Nucleus accumbens (tissue), 56 donors: ENCODE data around the gene HSF2BP.
"Not testable (repeated sequence)": the region's sequence is repeated elsewhere in the genome, so short reads cannot be mapped to it uniquely, and the experiment has no call there.

Source experiments
- DNase-seq, 56 donors: peaks; one replicate each; lab custom pipeline; 2025; lab: John Stamatoyannopoulos, UW

HSF2BP gene

DNA sequence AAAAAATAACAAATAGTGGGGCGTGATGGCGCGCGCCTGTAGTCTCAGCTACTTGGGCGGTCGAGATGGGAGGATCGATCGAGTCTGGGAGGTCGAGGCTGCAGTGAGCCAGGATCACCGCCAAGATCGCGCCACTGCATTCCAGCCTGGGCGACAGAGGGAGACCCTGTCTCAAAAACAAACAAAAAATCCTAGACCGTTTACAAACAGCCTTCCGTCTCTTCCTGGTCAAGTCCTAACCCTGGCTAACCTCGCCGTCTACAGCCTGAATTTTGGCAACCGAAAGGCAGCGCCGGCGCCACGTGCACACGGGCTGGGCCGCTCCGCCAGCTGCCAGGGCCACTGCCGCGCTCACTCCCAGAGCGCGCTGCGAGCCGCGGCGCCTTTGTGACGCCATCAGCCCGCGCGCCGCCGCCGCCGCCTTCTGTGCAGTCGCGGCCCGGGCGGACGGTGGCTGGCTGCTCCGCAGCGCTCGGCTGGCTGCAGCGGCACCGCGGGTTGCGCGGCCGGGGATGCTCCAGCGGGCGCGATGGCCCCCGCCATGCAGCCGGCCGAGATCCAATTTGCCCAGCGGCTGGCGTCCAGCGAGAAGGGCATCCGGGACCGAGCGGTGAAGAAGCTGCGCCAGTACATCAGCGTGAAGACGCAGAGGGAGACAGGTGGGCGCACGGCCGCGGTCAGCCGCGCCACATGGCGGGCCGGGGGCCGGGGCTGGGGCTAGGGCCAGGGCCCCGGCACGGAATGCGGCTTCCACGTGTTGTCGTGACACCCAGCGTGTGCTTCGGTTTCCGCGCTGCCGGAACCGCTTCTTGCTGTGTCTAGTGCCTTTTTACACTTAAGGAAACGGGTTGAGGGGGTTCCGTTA is at the start of gene HSF2BP, which contains the start of gene RRP1B:
Gene HSF2BP (minus strand): TSS at position 353 of the 865 bp plus-strand sequence. CDS start 1,392 bp downstream, outside the sequence.
Gene RRP1B (plus strand): TSS at position 425 of the 865 bp plus-strand sequence. CDS start 105 bp downstream, at position 530.
- peak in 52 of 56 donors; percentile 14 to 84 (median 66) for DNase-seq

DNA sequence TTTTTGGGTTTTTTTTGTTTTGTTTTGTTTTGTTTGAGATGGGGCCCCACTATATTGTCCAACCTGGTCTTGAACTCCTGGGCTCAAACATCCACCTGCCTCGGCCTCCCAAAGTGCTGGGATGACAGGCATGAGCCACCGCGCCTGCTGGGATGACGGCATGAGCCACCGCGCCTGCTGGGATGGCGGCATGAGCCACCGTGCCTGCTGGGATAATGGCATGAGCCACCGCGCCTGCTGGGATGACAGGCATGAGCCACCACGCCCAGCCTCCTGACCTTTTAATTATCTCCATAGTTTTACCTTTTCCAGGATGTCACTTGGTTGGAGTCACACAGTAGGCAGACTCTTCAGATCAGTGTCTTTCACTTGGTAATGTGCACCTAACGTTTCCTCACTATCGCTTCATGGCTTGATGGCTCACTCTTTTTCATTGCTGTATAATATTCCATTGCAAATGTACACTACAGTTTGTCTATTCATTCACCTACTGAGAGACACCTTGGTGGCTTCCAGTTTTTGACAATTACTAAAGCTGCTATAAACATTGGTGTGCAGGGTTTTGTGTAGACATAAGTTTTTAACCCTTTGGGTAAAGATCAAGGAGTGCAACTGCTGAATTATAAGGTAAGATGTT is 49.6 kb upstream of the HSF2BP start:
- DNase-seq = no peak

DNA sequence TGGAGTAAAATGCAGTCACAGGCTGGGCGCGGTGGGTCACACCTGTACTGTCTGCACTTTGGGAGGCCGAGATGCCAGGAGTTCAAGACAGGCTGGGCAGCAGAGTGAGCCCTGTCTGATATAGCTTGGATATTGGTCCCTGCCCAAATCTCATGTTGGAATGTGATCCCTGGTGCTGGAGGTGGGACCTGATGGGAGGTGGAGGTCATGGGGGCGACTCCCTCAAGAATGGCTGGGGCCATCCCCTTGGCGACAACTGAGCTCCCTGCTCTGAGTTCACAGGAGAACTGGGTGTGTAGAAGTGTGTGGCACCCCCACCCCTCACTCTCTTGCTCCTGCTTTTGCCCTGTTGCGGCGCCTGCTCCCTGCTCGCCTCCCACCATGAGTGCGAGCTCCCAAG is 48.2 kb upstream of the HSF2BP start:
- DNase-seq = no peak

DNA sequence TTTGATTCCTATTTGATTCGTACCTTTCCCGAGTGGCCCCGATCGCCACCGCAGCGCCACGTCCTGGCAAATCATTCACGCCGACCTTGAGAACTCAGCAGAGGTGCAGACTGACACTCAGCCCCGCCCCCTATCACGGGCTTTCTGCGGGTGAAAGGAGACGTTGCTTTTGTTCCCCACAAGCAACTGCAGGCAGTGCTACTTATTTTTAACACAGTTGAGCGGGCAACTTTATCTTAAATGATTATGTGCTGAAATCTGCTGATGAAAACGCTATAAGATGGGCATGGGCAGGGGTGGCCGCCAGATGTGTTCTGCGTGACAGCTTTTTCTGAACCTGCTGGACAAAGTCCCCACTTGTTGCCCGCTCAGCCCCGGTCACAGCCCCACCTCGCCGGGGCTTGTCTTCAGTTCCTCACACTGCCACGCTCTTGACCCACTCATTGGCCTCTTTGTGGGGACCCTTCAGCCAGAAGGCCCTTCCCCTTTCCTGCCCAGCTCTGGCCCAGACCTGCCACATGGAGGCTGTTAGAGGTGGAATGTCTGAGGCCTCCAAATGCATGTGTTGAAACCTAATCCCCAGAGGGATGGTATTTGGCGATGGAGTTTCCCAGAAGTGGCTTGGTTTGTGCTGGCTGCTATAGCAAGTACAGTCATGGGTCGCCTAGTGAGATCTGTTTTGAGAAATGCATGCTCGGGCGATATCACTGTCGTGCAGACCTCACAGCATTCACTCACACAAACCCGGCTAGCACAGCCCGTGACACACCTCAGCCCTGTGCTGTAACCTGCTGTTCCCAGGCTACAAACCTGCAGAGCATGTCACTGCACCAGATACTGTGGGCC is 44.0 kb upstream of the HSF2BP start:
- DNase-seq = peak in 24 of 56 donors; percentile 19 to 74 (median 39)

DNA sequence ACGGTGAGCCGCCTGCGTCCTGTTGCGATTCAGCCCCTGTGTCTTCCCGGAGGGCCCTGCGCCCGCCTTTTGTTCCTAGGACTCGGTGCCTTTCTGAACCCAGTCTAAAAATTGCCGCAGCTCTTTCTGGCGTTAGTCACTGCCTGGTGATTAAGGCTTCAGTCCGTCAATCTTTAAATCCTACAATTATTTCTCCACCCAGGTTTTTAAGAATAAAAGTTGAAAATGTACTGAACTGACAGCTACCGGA is 43.4 kb upstream of the HSF2BP start:
- DNase-seq = peak in 2 of 56 donors; percentile 54 to 70

DNA sequence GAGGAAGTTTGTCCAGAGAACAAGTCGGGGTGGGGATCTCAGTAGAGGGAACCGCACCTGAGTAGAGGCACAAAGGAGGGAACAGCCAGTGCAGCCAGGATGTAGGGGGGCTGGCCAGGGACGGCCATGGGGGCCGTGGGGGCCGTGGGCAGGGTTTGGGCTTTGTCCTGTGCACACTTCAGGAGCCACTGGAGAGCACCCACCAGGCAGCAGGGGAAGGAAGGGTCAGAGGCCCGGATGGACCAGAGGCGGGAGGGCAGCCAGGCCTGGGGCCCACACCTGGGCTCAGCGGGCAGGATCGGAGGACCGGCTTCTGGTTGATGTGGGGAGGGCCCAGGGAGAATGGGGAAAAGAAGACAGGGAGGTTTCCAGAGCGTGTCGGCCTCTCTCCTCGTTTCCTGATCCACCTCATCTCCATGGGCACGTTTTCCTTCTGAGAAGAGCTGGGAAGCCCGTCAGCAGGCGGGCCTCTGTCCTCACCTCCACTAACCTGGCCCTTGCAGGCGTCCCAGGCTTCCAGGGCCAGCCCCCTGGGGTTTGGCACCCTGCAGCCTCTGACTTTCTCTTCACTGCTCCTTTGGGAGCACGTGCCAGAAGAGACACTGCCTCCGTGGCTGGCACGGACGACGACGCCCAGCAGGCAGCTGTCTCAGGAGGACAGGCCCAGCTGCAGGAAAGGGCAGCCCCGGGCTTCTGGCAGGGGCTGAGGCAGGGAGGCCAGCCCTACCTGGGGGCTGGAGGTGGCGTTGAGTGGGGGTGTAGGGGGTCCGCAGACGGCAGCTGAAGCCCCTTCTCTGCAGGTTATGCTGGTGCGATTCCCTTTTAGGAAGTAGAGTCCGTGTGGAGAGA is 42.9 kb upstream of the HSF2BP start:
- DNase-seq = no peak

DNA sequence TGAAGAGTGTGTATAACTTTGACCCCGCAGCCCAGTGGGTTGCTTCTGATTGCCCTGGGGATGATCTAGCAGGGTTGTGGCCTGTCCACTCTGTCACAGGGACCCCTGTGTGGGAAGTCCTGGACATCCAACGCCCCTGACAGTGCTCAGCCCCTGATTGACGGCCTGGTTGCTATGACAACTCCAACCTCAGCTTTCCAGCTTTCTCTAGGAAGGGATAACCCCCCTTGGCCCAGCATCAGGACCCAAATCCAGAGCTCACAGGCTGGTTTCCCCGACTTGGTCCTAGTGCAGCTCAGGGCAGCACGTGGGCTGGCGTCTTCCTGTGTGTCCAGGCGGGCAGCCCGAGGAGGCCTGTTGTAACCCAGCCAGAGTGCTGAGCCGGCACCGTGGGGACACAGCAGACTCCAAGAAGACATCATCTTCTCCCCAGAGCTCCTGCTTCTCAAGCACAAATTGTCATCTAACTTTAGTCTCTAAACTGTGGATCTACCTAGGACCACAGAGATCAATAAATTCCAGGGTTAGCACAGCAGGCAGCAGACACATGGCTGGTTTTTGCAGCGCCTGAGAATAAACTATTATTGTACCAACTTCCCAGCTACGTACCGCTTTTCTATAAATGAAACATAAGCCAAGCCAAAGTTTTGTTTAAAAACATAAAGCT is 40.8 kb upstream of the HSF2BP start:
- no peak for DNase-seq

DNA sequence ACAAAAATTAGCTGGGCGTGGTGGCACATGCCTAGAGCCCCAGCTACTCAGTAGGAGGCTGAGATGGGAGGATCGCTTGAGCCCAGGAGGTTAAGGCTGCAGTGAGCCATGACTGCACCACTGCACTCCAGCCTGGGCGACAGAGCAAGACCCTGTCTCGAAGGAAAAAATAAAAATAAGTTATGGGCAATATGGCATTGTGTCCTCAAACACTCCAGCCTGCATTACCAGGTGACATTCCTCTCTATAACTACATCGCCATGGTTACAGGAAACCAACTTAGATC is 40.1 kb upstream of the HSF2BP start:
- not testable (repeated sequence) for DNase-seq

DNA sequence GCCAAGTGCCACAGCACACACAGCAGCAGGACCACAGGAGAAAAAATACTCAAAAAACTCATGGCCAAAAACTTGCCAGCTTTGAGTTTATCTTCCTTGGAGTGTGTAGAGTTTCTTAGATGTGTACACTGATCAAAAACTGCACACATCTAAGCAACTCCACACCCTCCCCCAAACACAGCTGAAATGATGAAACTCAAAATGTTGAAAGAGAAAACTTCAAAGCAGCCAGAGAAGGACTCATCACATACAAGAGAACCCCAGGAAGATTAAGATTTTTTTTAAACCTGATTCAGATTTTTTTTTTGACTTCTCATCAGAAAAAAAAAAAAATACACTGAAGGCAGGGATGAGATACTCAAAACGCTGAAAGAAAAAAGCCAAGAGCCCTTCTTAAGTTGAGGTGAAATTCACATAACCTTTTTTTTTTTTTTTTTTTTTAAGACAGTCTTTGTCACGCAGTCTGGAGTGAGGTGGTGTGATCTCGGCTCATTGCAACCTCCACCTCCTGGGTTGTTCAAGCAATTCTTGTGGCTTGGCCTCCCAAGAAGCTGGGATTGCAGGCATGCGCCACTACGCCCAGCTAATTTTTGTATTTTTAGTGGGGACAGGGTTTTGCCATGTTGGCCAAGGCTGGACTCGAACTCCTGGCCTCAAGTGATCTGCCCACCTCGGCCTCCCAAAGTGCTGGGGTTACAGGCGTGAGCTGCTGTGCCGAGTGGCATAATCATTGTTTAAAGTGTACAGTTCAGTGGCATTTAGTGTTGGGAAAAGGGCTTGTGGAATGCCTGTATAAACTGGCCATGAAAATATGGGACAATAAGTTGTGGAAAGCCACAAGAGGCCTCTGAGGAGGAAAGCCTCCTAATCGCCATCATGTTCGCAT is 38.7 kb upstream of the HSF2BP start:
- DNase-seq = no peak

DNA sequence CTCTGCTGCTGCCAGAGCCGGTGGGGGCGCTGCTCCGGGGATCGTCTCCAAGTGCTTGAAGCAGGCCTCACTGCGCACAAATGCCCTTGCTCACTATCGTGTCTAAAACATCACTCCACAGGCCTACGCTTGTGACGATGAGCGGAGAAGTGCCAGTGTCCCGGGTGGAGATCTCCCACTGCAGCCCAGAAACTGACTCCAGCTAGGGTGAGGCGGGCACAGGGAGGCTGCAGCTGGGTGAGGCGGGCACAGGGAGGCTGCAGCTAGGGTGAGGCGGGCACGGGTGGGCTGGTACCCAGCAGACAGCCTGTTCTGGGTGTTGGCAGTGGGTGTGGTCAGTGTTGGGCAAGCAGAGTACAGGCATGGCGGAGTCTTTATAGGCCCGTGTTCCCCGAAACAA is 36.9 kb upstream of the HSF2BP start:
- no peak for DNase-seq

DNA sequence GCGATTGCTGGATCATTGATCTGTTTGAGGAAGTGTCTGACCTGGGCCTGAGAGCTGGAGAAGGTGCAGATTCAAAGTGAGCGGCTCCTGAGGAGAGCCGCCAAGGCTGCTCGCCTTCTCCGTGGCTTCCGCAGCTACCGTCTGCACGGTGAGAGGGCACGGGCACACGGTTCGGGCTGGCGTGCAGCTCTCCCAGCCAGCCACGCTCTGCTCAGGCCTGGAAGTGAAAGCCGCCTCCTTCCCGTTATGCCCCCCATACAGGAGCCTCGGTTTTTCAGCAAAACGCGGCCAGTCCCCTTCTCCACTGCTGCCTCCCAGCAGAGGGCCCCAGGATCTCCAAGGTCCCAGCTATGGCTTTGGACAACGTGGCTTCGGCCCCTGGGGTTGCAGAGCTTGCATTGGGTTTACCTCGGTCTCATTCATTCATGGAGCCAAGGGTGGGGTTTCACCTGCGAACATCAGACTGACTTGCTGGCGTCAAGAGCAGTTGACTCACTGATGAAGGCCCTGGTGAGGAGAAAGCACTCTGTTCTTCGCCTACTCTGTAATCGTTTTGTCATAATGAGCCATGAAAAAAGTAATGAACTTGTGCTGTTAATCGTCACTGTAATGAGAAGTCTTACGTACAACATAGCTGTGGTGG is 35.3 kb upstream of the HSF2BP start:
- DNase-seq = peak in 2 of 56 donors; percentile 34 to 41

DNA sequence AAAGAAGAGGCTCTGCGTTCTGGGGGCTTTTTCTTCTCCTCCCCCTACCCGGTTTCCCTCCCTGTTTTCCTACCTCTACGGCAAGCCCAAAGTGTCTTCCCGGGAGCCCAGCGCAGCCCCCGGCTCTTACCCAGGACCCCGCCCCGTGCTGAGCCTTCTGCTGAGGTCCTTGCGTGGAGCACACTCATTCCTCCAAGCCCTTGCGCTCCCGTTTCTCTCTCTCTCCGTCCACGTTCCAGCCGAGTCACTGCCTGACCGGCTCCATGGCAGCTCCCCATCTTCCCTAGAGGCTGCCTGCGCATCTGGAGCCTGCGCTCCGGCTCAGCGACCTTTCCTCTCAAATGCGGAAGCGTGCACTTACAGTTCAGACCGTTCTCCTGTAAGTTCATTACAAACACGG is 34.7 kb upstream of the HSF2BP start:
- no peak for DNase-seq

DNA sequence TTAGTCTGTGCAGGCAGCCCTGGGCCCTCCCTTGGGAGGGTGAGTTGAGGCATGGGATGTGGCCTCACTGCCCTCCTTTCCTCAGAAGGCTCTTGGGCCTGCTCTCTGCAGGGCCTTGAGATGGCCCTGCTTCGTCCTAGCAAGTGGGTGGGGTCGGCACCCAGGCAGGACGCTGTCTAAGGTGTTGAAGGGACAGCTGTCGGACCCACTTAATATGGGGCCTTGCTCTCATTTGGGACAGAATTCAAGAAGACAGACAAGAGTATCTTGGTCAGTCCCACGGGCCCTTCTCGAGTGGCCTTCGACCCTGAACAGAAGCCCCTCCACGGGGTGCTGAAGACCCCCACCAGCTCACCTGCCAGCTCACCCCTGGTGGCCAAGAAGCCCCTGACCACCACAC is 33.7 kb upstream of the HSF2BP start:
- DNase-seq = no peak

DNA sequence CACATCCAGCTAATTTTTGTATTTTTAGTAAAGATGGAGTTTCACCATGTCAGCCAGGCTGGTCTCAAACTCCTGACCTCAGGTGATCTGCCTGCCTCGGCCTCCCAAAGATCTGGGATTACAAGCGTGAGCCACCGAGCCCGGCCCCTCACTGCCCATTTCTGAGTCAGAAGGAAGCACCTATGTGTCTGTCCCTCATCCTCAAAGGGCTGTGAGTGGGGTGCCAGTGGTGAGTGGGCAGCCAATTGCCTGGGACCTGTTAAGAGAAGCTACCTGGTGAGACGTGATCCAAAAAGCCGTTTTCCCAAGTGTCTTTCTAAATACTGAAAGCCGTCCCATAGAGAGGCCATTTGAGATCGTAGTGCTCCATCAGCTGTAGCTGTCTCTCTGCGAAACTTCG is 32.5 kb upstream of the HSF2BP start:
- no peak for DNase-seq

DNA sequence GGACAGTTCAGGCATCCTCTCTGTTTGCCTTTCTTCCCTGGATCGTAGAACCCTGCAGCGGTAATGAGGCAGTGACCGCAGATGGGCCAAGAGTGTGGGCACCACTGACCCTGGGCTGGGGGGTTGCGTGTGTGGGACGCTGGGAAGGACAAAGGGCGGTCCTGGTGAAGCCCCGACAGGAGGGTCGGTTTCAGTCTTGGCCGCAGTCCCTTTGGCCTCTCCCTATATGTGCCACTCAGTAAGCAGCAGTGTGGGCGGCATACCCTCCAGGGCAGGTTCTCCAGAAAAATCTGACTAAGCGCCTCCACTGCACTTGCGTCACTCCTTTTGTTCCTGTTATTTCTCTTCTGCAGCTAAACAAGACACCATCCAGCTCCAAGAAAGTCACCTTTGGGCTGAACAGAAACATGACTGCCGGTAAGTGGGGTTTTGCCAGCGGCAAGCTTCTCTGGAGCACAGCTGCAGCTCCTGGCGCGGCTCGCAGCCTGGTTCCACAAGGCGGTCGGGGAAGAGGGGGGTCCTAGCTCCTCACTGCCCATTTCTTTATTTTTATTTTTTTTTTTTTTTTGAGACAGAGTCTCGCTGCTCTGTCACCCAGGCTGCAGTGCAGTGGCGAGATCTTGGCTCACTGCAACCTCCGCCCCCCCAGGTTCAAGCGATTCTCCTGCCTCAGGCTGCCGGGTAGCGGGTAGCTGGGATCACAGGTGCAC is 32.0 kb upstream of the HSF2BP start:
- DNase-seq = no peak

DNA sequence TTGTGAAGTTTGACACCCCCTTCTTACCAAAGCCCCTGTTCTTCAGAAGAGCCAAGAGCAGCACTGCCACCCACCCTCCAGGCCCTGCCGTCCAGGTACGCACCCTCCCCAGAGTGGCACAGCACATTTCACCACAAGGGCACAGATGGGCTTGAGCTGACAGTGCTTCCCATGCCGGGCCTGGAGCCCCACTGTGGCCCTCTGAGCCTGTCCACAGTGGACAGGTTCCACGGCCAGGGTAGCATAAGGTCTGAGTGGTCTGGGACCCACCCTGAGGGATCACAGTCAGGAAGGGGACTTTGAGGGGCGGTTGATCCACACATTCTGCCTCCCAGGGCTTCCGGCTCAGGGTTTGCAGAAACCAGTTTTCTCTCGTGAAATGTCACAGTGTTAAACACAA is 31.1 kb upstream of the HSF2BP start:
- no peak for DNase-seq

DNA sequence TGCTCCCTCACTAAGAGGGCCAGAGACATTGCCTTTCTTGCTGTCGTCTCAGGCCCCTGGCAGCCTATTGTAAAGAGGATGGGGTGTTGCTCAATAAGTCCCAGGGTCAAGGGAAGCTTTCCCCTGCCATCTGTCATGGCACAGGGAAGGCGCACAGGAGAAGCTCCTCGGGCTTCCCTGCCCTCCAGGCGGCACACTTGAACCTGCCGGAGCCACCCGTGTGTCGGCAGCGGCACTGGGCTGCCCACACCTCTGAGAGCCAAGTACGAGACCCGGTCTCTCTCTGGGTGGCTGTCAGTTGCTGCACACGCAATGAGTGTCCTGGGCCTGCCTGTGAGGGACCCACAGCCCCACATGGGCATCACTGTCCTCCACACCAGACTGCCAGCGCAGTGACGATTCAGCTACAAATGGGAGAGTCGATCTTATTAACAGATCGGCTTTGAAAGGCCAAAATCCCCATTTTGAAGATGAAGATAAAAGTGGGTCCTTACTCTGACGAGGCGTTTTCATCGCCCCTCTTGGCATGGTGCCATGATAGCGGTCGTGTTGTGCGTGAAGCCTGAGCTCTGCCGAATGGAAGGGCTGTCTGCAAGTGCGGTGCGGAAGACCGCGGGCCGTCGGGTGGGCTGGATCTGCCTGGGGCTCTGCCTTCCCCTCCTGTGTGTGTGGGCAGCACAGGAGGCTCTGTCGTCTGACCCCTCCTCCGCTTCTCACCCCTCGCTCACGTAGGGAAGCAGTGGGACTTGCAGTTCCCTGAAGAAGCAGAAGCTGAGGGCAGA is 30.5 kb upstream of the HSF2BP start:
- DNase-seq = no peak
